OCI-LY3 (cell line): ENCODE results near the gene DDX49.

Source experiments
- H2AFZ ChIP-seq: fragments of 200-600, 300-600 bp; shearing (Covaris generic); 2 replicates; pipeline ENCODE4 v1.6.0; 2014; ENCODE audit warnings: antibody characterized with exemption, low read depth, low read length
- H3K27ac ChIP-seq: fragments of 200-600, 300-600 bp; sonication (generic); 2 replicates; pipeline ENCODE4 v1.5.1; 2014; ENCODE audit warnings: mild to moderate bottlenecking, low read length, moderate library complexity, mixed read lengths
- H3K27me3 ChIP-seq: fragments of 200-600, 300-600 bp; sonication (generic); 2 replicates; pipeline ENCODE4 v1.6.1; 2014; ENCODE audit warnings: low read depth, low read length, mixed read lengths
- H3K36me3 ChIP-seq: fragments of 200-600, 300-600 bp; sonication (generic); replicated peaks from 2 replicates; pipeline ENCODE3; 2014; ENCODE audit warnings: low read depth, low read length, mixed read lengths
- H3K4me1 ChIP-seq: fragments of 300-600, 200-600 bp; sonication (generic); 2 replicates; pipeline ENCODE4 v1.6.1; 2014; ENCODE audit warnings: low read length, mixed read lengths
- H3K4me2 ChIP-seq: fragments of 200-600, 300-600 bp; sonication (generic); 2 replicates; pipeline ENCODE4 v1.6.1; 2014; ENCODE audit warnings: low read length, mixed read lengths
- H3K4me3 ChIP-seq: fragments of 300-600, 200-600 bp; sonication (generic); 2 replicates; pipeline ENCODE4 v1.5.1; 2014; ENCODE audit warnings: antibody characterized with exemption, mild to moderate bottlenecking, low read length, moderate library complexity
- H3K79me2 ChIP-seq: fragments of 300-600, 200-600 bp; shearing (Covaris generic); 2 replicates; pipeline ENCODE4 v1.6.1; 2014; ENCODE audit warnings: mild to moderate bottlenecking, low read length, mixed read lengths
- H3K9ac ChIP-seq: fragments of 300-600, 200-600 bp; shearing (Covaris generic); 2 replicates; pipeline ENCODE4 v1.6.0; 2014; ENCODE audit warnings: mild to moderate bottlenecking, low read length, moderate library complexity
- H3K9me3 ChIP-seq: fragments of 200-600, 300-600 bp; shearing (Covaris generic); 2 replicates; pipeline ENCODE4 v1.6.1; 2014; ENCODE audit warnings: low read length, mixed read lengths; ENCODE audit not compliant: insufficient read depth
- H4K20me1 ChIP-seq: fragments of 200-600, 300-600 bp; sonication (generic); 2 replicates; pipeline ENCODE4 v1.6.1; 2016; ENCODE audit warnings: low read length, mixed read lengths; ENCODE audit not compliant: insufficient read depth
- CTCF ChIP-seq: fragments of 200-600, 300-600 bp; sonication (generic); IDR thresholded peaks from 2 replicates; pipeline ENCODE4 v1.5.1; 2014; ENCODE audit warnings: antibody characterized with exemption, low read length, low read depth
- EZH2phosphoT487 ChIP-seq: fragments of 200-600 bp; shearing (Covaris generic); IDR thresholded peaks from 2 replicates; pipeline ENCODE4 v1.6.1; 2018; ENCODE audit warnings: antibody characterized with exemption, mixed run types, low read depth

Gene DDX49

GRCh38 chr19:18878858-18879578 lies 40.5 kb upstream of the DDX49 start:
- H4K20me1 ChIP-seq: no peaks in the 10 kb centered on the region
- H3K36me3 ChIP-seq: peaks cover 10% of the 10 kb centered on the region
- no peak overlapping the region for H3K4me3 ChIP-seq
- no peaks in the 10 kb centered on the region for H3K79me2 ChIP-seq
- no peak overlapping the region for H2AFZ ChIP-seq
- TF ChIP-seq EZH2phosphoT487 (no peak), CTCF (no peak)
- H3K27me3 ChIP-seq: no peaks in the 10 kb centered on the region
- no peak overlapping the region for H3K4me2 ChIP-seq
- no peaks in the 10 kb centered on the region for H3K4me1 ChIP-seq
- no peak overlapping the region for H3K27ac ChIP-seq
- no peak overlapping the region for H3K9ac ChIP-seq
- H3K9me3 ChIP-seq: no peaks in the 10 kb centered on the region

GRCh38 chr19:18879579-18880373 lies 39.7 kb upstream of the DDX49 start:
- no peak overlapping the region for H3K4me2 ChIP-seq
- H3K9me3 ChIP-seq: no peaks in the 10 kb centered on the region
- H3K27ac ChIP-seq: no peak overlapping the region
- no peaks in the 10 kb centered on the region for H3K79me2 ChIP-seq
- no peak overlapping the region for H3K4me3 ChIP-seq
- no peak overlapping the region for H3K9ac ChIP-seq
- H4K20me1 ChIP-seq: no peaks in the 10 kb centered on the region
- H3K36me3 ChIP-seq: peaks cover 10% of the 10 kb centered on the region
- TF ChIP-seq EZH2phosphoT487 (no peak), CTCF (no peak)
- no peaks in the 10 kb centered on the region for H3K4me1 ChIP-seq
- no peak overlapping the region for H2AFZ ChIP-seq
- no peaks in the 10 kb centered on the region for H3K27me3 ChIP-seq

GRCh38 chr19:18881491-18881890 lies 38.0 kb upstream of the DDX49 start:
- Histone ChIP-seq H3K36me3 (peaks cover 5% of the 10 kb centered on the region), H3K27me3 (no peaks in the 10 kb centered on the region)
- TF ChIP-seq CTCF (no peak), EZH2phosphoT487 (no peak)

GRCh38 chr19:18883526-18884304 lies 35.8 kb upstream of the DDX49 start:
- H3K27me3 ChIP-seq: no peaks in the 10 kb centered on the region
- H3K4me3 ChIP-seq: no peak overlapping the region
- TF ChIP-seq EZH2phosphoT487 (no peak), CTCF (no peak)
- no peak overlapping the region for H2AFZ ChIP-seq
- H3K4me2 ChIP-seq: no peak overlapping the region
- H3K79me2 ChIP-seq: no peaks in the 10 kb centered on the region
- H3K27ac ChIP-seq: no peak overlapping the region
- H3K4me1 ChIP-seq: no peaks in the 10 kb centered on the region
- H3K36me3 ChIP-seq: no peaks in the 10 kb centered on the region
- H3K9me3 ChIP-seq: no peaks in the 10 kb centered on the region; the same call in 1 of the 2 replicates
- H4K20me1 ChIP-seq: no peaks in the 10 kb centered on the region
- H3K9ac ChIP-seq: no peak overlapping the region

More at GRCh38 chr19:18881491-18881890, 38.0 kb upstream of the DDX49 start:
- no peaks in the 10 kb centered on the region for H4K20me1 ChIP-seq
- H3K9ac ChIP-seq: no peak overlapping the region
- H3K4me3 ChIP-seq: no peak overlapping the region
- H2AFZ ChIP-seq: no peak overlapping the region
- no peaks in the 10 kb centered on the region for H3K79me2 ChIP-seq
- no peak overlapping the region for H3K4me2 ChIP-seq
- H3K9me3 ChIP-seq: no peaks in the 10 kb centered on the region
- no peaks in the 10 kb centered on the region for H3K4me1 ChIP-seq
- H3K27ac ChIP-seq: no peak overlapping the region
